CD4-positive, alpha-beta T cell treated with Interleukin-10 for 1 hour (primary cell): Measurements from ENCODE around the gene MMAB.

Experiments
- DNase-seq: peaks from one replicate; pipeline ENCODE4 v3.0.0-alpha.2; 2020

MMAB gene

GRCh38 chr12:109601557-109601956 is 28.3 kb upstream of the MMAB start:
- DNase-seq, result no peak

- no peak for DNase-seq
Observed at GRCh38 chr12:109600995-109601394, 27.7 kb upstream of the MMAB start.

- no peak for DNase-seq
Observed at GRCh38 chr12:109600481-109600880, 27.2 kb upstream of the MMAB start.

- DNase-seq, result no peak
Observed at GRCh38 chr12:109599087-109599486, 25.8 kb upstream of the MMAB start.

- no peak for DNase-seq
Observed at GRCh38 chr12:109598428-109598854, 25.1 kb upstream of the MMAB start.

GRCh38 chr12:109597795-109598427 is 24.6 kb upstream of the MMAB start:
- DNase-seq, result peak; percentile 59

- DNase-seq, result no peak
Observed at GRCh38 chr12:109597414-109597794, 24.1 kb upstream of the MMAB start.

GRCh38 chr12:109596418-109597244 is 23.3 kb upstream of the MMAB start:
- no peak for DNase-seq

GRCh38 chr12:109595321-109595902 is 22.1 kb upstream of the MMAB start:
- peak; percentile 5 for DNase-seq

GRCh38 chr12:109594556-109595317 is 21.4 kb upstream of the MMAB start:
- DNase-seq, result no peak

GRCh38 chr12:109592905-109593272 is 19.6 kb upstream of the MMAB start:
- no peak for DNase-seq

GRCh38 chr12:109592195-109592904 is 19.0 kb upstream of the MMAB start:
- no peak for DNase-seq

- DNase-seq, result no peak
Observed at GRCh38 chr12:109591041-109591440, 17.7 kb upstream of the MMAB start.

- DNase-seq, result no peak
Observed at GRCh38 chr12:109590566-109590965, 17.3 kb upstream of the MMAB start.

- DNase-seq, result no peak
Observed at GRCh38 chr12:109589691-109590245, 16.5 kb upstream of the MMAB start.

- no peak for DNase-seq
Observed at GRCh38 chr12:109589240-109589590, 15.9 kb upstream of the MMAB start.

GRCh38 chr12:109588461-109589239 is 15.3 kb upstream of the MMAB start:
- no peak for DNase-seq

GRCh38 chr12:109587921-109588320 is 14.6 kb upstream of the MMAB start:
- DNase-seq, result no peak

GRCh38 chr12:109586385-109587296 is 13.3 kb upstream of the MMAB start:
- DNase-seq, result no peak

GRCh38 chr12:109583733-109584132 is 10.4 kb upstream of the MMAB start:
- DNase-seq, result no peak

GRCh38 chr12:109582636-109583035 is 9.3 kb upstream of the MMAB start:
- DNase-seq, result no peak
